ENCODE measurements around the gene RALY.

Gene RALY

DNA sequence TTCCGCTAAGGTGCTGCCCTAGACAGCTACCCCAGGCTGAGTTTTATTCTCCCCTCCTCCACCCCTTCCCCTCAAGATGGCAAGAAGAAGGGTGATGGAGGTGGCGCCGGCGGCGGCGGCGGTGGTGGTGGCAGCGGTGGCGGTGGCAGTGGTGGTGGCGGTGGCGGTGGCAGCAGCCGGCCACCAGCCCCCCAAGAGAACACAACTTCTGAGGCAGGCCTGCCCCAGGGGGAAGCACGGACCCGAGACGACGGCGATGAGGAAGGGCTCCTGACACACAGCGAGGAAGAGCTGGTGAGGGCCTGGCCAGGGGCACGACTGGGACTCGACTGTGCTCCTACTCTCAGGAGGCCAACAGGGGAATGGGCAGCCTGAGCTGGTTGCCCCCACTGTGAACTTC is 83.2 kb downstream of the RALY start:
- DNase-seq (ENCODE audit: low read depth in 2 of 2) = no peak

DNA sequence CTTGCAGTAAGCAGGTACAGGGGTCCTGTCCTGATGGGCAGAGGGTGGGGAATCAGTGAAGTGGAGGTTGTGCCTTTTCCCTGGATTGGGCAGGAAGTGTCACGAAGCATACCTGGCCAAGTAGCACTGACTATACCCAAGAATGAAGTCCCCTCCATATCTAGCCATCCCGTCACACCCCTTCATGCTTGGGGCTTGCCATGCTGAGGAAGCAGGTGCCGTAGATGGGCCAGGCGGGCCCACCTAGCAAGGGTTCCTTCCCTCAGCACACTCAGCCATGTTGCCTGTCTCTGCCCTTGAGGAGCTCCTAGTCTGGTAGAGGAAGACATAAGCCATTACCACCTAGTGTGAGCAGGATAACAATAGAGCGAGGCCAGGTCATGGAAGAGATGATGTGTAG is 84.8 kb downstream of the RALY start:
- DNase-seq (ENCODE audit: low read depth in 2 of 2) = no peak

- DNase-seq (ENCODE audit: low read depth in 2 of 2) = no peak
Measured at GRCh38 chr20:34079818-34080217, 86.1 kb downstream of the RALY start.

DNA sequence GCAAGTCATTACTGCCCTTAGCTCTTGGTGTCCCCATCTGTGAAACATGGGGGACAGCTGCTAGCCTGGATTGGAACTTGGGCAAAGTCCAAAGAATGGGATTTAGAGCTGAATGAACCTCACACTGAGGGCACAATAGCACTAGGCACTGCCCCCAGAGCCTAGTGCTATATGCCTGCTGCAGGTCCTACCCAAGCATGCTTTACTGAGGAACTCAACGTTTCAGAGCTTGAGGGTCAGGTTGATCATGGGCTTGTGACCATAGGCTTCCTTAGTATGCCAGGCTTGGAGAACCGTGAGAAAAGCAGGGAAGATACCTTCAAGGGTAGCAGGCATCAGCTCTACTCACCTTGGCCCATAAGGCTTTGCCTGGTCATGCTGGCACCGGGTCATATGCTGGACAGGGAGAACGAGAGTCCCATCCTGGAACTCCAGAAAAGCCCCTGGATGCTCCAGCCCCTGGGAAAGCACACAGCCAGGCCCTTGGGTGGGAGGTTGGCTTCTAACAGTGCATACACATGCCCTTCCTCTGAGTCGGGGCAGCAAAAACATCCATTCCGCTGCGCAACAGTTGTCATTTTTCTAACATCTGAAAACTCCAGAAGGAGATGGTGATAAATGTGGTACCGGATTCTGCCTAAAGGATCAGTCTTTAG is 88.6 kb downstream of the RALY start:
- no peak for DNase-seq (ENCODE audit: low read depth in 2 of 2)

GRCh38 chr20:34083137-34083536 is 89.4 kb downstream of the RALY start:
- DNase-seq (ENCODE audit: low read depth in 2 of 2) = no peak

DNA sequence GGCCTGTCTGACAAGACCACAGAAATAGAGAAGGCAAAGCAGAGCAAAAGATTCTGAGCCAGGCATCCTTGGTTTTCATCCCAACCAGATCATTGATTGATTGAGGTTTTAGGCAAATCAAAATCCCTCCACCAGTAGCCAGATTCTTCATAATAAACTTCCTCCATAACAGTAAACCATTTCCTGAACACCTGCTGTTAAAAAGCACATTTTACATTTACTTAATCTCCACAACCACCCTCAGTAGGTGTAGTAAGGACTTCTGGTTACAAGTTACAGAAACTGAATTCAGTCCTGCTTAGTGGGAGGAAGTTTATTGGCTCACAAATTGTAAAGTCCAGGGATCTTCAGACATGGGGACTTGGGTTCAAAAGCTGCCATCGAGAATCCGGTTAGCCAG is 90.1 kb downstream of the RALY start:
- DNase-seq (ENCODE audit: low read depth in 2 of 2) = no peak

- no peak for DNase-seq (ENCODE audit: low read depth in 2 of 2)
Measured at GRCh38 chr20:34084227-34084923, 90.7 kb downstream of the RALY start.

DNA sequence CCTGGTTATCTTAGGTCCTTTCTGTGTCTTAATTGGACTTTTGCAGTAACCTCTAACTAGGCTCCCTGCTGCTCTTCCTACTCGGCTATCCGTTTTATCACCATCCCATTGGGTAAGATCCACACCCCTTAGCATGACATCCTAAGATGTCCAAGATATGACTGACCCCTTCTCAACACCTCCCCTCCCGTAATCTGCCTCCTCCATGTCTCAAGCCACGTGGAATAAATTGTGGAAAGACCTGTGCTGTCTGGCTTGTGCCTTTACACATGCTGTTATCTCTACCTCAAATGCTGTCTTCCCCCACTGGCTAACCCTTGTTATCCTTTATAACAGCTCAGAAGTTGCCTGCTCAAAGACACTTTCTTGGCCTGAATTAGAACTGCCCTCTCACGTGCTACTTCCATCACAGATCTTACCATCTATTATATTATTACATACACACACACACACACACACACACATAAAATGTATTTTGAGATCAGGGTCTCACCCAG is 91.9 kb downstream of the RALY start:
- DNase-seq (ENCODE audit: low read depth in 2 of 2) = no peak

GRCh38 chr20:34088305-34089174 is 94.8 kb downstream of the RALY start:
- no peak for DNase-seq (ENCODE audit: low read depth in 2 of 2)

DNA sequence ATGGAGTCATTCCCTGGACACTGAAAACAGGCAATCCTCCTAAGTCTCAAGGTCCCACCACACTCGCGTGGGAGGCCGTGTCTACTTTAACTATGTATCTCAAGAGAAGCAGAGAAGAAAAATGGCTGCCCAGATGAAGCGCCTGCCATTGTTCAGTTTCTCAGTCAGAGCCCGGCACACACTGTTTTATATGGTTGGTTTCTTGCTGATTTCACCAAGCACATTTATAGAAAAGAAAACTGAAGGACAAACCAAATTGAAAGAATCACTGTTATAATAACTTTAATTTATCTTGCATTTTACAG is 95.4 kb downstream of the RALY start:
- no peak for DNase-seq (ENCODE audit: low read depth in 2 of 2)

DNA sequence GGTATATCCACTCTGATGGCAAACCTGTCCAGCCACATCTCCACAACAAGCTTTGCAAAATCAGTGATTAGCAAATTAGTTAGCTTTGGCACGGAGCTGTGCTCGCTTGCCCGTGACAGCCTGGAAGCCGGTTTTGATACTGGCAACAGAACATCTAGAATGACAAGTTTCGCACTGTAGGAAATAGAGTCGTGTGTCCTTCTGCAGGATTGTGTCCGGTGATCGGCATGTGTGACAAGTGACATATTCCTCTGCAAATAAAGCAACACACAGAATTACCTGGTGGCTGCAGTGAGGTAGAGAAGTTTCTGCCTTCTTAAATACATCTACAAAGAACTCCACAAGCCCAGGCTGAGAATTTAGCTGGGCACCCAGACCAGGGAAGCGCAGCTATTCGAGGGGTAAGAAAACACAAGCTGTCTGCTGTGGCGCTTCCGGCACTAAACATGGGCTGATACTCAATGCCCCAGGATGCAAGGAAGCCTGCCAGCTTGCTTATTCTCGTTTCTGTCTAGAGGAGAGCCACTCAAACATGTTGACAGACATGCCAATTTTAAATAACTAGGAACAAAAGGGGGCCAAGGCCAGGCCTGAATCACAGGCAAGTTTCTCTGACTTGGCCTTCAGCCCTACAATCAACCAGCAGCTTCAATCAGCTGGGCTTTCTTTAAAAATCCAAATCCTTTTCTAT is 96.1 kb downstream of the RALY start:
- DNase-seq (ENCODE audit: low read depth in 2 of 2) = no peak

GRCh38 chr20:34090645-34091044 is 96.9 kb downstream of the RALY start:
- DNase-seq (ENCODE audit: low read depth in 2 of 2) = no peak

GRCh38 chr20:34091637-34092200 is 98.0 kb downstream of the RALY start:
- no peak for DNase-seq (ENCODE audit: low read depth in 2 of 2)

DNA sequence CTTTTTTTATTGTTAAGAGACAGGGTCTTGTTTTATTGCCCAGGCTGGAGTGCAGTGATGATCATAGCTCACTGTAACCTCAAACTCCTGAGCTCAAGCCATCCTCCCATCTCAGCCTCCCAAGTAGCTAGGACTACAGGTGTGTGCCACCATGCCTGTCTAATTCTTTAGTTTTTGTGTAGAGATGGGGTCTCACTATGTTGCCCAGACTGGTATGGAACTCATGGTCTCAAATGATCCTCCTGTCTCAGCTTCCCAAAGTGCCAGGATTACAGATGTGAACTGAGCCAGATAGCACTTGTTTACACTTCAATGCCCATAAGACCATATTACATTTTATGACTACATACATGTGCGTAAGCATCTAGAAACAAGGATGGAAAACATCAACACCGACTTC is 100.2 kb downstream of the RALY start:
- no peak for DNase-seq (ENCODE audit: low read depth in 2 of 2)

- no peak for DNase-seq (ENCODE audit: low read depth in 2 of 2)
Measured at GRCh38 chr20:34095825-34096224, 102.1 kb downstream of the RALY start.

DNA sequence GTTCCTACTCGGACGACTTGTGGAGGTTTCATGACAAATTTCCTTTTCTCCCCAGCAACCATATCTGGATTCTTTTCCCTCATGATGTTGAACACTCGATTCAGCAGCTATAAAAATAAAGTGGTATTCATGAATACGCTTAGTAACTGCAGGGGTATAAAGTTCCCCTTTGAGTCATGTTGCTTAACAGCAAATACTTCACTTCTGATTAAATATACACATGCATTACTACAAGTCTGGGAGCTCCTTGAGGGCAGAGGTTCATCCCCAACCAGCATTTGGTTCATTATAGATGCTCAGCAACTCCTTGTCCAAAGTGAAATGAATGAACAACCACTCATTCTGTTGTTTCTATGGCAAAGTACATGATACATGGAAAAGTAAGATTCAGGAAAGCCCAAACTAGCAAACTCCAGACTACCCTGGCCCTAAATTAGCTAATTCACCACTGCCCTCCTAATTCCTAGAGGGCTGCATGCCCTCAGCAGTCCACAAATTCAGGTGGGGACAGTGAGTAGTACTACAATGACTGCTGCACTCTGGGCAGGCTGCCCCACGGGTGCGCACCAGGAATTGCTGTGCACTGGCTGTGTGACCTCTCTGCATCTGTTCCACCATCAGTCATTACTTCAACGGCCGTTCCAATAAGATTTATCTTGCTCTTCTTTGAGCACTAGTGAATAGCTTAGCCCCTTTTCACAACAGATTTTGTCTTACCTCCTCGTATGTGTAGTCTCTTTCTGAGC is 103.2 kb downstream of the RALY start:
- DNase-seq (ENCODE audit: low read depth in 2 of 2) = no peak

DNA sequence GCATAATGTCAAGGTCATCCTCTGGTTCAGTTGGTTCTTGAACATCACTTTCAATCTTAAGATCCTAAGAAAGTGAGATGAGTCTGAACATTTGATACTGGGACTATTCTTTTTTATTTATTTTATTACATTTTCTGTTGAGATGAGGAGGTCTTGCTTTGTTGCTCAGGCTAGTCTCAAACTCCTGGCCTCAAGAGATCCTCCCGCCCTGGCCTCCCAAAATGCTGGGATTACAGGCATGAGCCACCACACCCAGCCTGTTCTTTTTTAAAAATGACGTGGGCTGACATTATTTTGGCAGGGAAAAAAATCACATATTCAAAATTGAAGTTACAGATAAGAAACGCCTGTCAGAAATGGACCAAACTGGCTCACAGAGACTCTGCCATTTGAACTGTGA is 104.9 kb downstream of the RALY start:
- no peak for DNase-seq (ENCODE audit: low read depth in 2 of 2)

DNA sequence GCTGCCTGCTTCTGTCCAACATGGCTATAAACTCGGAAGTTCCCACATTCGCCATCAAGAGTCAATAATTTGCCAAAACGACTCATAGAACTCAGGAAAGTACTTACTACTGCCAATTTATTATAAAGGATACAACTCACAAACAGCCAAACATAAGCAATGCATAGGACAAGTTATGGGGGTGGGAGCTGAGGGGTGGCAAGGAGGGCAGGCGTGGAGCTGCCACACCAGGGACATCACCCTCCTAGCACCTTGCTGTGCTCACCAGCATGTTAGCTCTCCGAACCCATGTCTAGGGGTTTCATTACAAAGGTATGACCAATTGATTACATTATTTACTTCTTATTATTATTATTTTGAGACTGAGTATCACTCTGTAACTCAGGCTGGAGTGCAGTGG is 106.0 kb downstream of the RALY start:
- no peak for DNase-seq (ENCODE audit: low read depth in 2 of 2)

DNA sequence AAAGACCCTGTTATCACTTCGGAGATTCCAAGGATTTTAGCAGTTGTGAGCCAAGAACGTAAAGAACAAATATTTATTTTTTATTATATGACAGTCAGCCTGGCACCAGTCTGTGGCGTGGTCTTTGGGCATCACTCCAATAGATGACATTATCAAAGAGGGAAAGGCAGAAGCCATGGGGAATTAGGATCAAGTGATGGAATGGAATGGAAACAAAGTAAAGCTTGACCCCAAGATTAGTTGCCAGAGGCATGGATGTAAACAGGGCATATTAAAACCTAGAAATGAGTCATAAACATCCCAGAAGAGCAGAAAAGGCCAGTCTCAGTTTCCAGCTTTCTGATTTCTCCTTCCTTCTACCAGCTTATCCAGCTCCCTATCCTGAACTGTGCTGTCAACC is 106.9 kb downstream of the RALY start:
- DNase-seq (ENCODE audit: low read depth in 2 of 2) = no peak

DNA sequence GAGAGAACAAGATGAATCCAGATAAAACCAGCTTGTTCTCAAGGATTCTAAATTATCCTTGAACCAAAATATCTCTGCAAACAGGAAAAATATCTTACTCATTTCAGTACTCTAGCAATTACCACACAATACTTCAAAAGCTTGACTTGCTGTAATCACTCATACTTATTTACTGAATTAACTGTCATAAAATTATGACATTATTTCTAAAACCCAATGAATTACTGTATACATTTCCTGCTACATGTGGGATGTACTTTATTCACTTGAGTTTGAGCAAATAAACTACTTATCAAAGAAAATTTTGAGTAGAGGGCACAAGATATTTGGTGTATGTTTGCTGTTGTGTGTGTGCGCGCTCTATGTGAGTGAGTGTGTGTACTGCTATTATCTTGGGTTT is 108.6 kb downstream of the RALY start:
- DNase-seq (ENCODE audit: low read depth in 2 of 2) = no peak

- no peak for DNase-seq (ENCODE audit: low read depth in 2 of 2)
Measured at GRCh38 chr20:34104059-34104458, 110.3 kb downstream of the RALY start.

Data from activated CD8-positive, alpha-beta memory T cell treated with anti-CD3 and anti-CD28 coated beads for 4 hours (primary cell).